ENCODE results near the gene ANKRD7. TPM values are rescaled to one million over a fixed set of nuclear protein-coding genes. Genes with fewer than 3 reads are reported as not detected.

ANKRD7 gene
- polyA plus RNA-seq (ENCODE audit: insufficient read length in 10 of 10), result under 1 TPM in 8 of 10 donors, not detected in 2; 0.27 to 0.75 (median 0.43) TPM
- long read RNA-seq, donor 1, result 0 reads
- long read RNA-seq, donor 2, result 0 reads
- long read RNA-seq, donor 3, result 0 reads
- long read RNA-seq, donor 4, result 0 reads
- long read RNA-seq, donor 5, result 0 reads
- long read RNA-seq, donor 6, result 0 reads
- long read RNA-seq, donor 7, result 0 reads
- long read RNA-seq, donor 8, result 0 reads
- long read RNA-seq, donor 9, result 0 reads

GRCh38 chr7:118224521-118224920, at the start of gene ANKRD7:
ANKRD7 (plus strand) TSS chr7:118224704; CDS start chr7:118224831, 127 bp downstream.
- DNase-seq, result no peak

GRCh38 chr7:118175740-118176139, 48.8 kb upstream of the ANKRD7 start:
- DNase-seq, result no peak

- DNase-seq, result no peak
These were observed 45.3 kb upstream of the ANKRD7 start for GRCh38 chr7:118179191-118179590.

- peak in 1 of 3 donors; percentile 6 for DNase-seq
These were observed 41.7 kb upstream of the ANKRD7 start for GRCh38 chr7:118182593-118183427.

GRCh38 chr7:118183428-118183785, 41.1 kb upstream of the ANKRD7 start:
- peak in 1 of 3 donors; percentile 7 for DNase-seq

- peak; percentile 98 to 99 (median 99) for DNase-seq
These were observed 40.5 kb upstream of the ANKRD7 start, which contains the start of gene LSM8 for GRCh38 chr7:118183786-118184564. LSM8 (plus strand) TSS chr7:118184164; CDS start chr7:118184224, 60 bp downstream.

GRCh38 chr7:118184565-118184940, 40.0 kb upstream of the ANKRD7 start:
- DNase-seq, result peak in 1 of 3 donors; percentile 6

- peak in 2 of 3 donors; percentile 4 to 60 for DNase-seq
These were observed 39.2 kb upstream of the ANKRD7 start for GRCh38 chr7:118185163-118185860.

GRCh38 chr7:118186501-118186900, 38.0 kb upstream of the ANKRD7 start:
- DNase-seq, result no peak

- DNase-seq, result no peak
These were observed 29.9 kb upstream of the ANKRD7 start for GRCh38 chr7:118194571-118194970.

- peak; percentile 31 to 63 (median 50) for DNase-seq
These were observed 28.5 kb upstream of the ANKRD7 start for GRCh38 chr7:118195837-118196474.

GRCh38 chr7:118202061-118202460, 22.4 kb upstream of the ANKRD7 start:
- peak in 2 of 3 donors; percentile 42 to 61 for DNase-seq

- peak; percentile 73 to 89 (median 80) for DNase-seq
These were observed 10.3 kb upstream of the ANKRD7 start for GRCh38 chr7:118214051-118214832.

- DNase-seq, result no peak
These were observed 9.7 kb upstream of the ANKRD7 start for GRCh38 chr7:118214833-118215182.

GRCh38 chr7:118217210-118217619, 7.3 kb upstream of the ANKRD7 start:
- DNase-seq, result no peak

GRCh38 chr7:118218413-118219156, 5.9 kb upstream of the ANKRD7 start:
- DNase-seq, result no peak

- DNase-seq, result no peak
These were observed 5.4 kb upstream of the ANKRD7 start for GRCh38 chr7:118219157-118219512.

GRCh38 chr7:118220583-118220982, 3.9 kb upstream of the ANKRD7 start:
- DNase-seq, result no peak

GRCh38 chr7:118222591-118222990, 1.9 kb upstream of the ANKRD7 start:
- DNase-seq, result no peak

GRCh38 chr7:118232837-118233236, 8.3 kb downstream of the ANKRD7 start:
- peak in 1 of 3 donors; percentile 1 for DNase-seq
